Measurements from ENCODE around the gene TTLL8.

- TF ChIP-seq, protein P1, sequence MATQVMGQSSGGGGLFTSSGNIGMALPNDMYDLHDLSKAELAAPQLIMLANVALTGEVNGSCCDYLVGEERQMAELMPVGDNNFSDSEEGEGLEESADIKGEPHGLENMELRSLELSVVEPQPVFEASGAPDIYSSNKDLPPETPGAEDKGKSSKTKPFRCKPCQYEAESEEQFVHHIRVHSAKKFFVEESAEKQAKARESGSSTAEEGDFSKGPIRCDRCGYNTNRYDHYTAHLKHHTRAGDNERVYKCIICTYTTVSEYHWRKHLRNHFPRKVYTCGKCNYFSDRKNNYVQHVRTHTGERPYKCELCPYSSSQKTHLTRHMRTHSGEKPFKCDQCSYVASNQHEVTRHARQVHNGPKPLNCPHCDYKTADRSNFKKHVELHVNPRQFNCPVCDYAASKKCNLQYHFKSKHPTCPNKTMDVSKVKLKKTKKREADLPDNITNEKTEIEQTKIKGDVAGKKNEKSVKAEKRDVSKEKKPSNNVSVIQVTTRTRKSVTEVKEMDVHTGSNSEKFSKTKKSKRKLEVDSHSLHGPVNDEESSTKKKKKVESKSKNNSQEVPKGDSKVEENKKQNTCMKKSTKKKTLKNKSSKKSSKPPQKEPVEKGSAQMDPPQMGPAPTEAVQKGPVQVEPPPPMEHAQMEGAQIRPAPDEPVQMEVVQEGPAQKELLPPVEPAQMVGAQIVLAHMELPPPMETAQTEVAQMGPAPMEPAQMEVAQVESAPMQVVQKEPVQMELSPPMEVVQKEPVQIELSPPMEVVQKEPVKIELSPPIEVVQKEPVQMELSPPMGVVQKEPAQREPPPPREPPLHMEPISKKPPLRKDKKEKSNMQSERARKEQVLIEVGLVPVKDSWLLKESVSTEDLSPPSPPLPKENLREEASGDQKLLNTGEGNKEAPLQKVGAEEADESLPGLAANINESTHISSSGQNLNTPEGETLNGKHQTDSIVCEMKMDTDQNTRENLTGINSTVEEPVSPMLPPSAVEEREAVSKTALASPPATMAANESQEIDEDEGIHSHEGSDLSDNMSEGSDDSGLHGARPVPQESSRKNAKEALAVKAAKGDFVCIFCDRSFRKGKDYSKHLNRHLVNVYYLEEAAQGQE (IDR thresholded peaks at IDR 0.05; ENCODE audit: insufficient read depth in 1 of 2, low read depth in 2 of 2, low read length in 2 of 2) = no peak
- TF ChIP-seq POLR2AphosphoS5 (IDR thresholded peaks at IDR 0.05; ENCODE audit: low read depth, low read length) (no peak), FOXP2 (optimal IDR thresholded peaks at IDR 0.05; ENCODE audit: borderline replicate concordance, extremely low read depth, extremely low read length, insufficient read depth) (no peak)
Measured at GRCh38 chr22:50039669-50040443, 18.2 kb downstream of the TTLL8 start.

All from PFSK-1 (cell line).